ENCODE results near the gene DNMT3B.
"Not testable (repeated sequence)": the region's sequence is repeated elsewhere in the genome, so short reads cannot be mapped to it uniquely, and the experiment has no call there.

DNMT3B gene

GRCh38 chr20:32792316-32792715, 30.1 kb downstream of the DNMT3B start:
- no peak for FAIRE-seq

GRCh38 chr20:32792731-32793458, 30.7 kb downstream of the DNMT3B start:
- no peak for FAIRE-seq

DNA sequence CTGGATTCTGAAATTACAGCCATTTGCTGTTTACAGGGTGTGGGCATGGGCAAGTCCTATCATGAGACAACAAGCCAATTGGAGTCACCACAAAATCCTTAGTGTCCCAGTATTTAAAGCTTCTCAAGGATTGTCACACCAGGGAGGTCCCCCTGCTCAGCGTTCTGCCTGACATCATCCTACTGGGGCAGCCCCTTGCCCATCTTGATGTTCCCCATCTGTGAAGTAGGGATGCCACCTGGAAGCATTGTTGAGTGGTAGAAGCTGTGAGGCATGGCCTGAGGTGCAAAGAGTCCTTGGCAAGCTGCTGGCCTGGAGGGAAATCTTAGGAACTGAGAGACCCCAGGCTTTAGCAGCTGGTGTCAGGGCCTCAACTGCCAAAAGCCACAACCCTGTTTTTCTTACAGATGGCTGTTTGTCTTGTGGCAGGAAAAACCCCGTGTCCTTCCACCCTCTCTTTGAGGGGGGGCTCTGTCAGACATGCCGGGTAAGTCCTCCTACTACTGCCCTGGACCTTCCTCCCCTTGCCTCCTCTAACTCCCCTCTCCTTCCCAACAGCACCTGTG, 34.3 kb downstream of the DNMT3B start:
- FAIRE-seq, result no peak

- FAIRE-seq, result no peak
Measured at GRCh38 chr20:32796981-32797451, 34.8 kb downstream of the DNMT3B start.

GRCh38 chr20:32797571-32797970, 35.4 kb downstream of the DNMT3B start:
- not testable (repeated sequence) for FAIRE-seq

DNA sequence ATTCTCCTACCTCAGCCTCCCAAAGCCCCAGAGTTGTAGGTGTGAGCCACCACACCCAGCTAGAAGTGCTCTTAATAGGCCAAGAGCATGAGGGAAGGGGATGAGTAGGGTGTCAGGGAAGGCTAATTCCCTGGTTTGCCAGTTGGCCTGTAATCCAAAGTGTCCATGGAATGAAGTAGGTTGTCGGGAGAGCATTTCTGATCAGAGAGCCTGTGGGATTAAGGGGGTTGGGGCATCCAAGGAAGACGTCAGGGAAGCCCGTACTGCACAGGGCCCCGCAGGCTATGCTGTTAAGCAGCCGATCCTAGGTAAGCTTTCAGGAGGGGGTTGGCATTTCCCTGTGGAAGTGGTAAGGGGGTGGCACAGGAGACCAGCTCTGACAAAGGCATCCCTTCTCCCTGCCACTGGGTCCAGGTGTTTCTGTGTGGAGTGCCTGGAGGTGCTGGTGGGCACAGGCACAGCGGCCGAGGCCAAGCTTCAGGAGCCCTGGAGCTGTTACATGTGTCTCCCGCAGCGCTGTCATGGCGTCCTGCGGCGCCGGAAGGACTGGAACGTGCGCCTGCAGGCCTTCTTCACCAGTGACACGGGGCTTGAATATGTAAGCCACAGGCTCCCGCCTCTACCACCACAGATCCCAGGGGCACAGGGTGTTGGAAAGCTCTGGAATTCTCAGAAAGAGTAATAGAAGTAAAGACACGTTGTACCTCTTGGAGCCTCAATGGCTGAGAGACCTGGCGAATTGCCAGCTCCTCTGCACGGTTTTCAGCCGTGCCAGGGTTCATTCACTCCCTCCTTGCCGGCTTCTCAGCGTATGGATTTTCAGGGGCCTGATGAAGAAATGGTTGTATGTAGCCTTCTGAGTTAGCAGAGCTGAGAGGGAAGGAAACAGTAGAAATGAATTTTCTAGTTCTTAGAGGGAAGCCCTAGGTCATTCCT, 36.1 kb downstream of the DNMT3B start:
- FAIRE-seq, result no peak

GRCh38 chr20:32803092-32803491, 40.9 kb downstream of the DNMT3B start:
- FAIRE-seq, result no peak

DNA sequence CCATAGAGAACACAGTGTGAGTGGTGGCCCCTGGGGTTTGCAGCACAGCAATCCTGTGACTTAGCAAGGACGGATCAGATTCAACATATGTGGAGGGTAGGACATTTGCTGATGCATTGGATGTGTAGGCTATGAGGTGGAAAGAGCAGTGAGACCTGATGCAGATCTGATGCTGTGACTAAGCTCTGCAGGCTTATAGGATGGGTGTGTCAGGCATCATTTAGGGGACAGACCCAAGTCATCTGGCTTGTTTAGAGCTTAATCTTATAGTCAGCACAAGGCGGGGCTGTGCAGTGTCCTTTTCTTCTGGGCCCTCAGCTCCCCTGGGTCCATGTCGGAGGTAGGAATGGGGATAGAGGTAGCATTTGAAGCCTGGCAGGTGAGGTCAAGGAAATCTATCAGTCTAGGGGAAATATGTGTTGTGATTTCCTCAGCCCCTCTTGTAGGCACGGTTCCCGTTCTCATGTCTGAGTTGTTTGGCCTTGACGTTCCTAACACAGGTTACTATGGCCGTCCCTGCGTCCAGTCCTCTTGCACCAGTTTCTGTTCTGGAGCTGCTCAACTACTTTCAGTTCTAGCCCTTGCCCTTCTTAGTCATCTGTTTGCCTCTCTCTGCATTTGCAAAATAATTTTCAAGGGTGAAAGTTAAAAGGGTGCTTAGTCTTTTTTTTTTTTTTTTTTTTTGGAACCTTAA, 42.0 kb downstream of the DNMT3B start:
- FAIRE-seq, result no peak

DNA sequence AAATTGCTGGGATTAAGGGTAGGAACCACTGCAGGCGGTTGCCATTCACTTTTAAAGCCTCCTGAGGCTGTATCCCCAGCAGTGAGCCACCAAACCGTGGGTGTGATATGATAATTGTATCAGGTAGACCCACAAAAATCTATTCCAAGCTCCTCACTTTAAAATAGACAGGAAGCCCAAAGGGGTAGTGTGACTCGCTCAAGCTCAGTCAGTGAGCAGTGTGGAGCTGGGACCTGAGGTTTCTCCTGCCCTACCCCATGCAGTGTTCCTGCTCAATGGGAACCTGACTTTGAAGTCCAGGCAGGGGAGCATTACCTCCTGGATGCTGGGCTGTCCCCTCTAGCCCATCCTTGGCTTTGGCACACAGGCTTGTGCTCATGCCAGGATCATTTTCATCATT, 42.6 kb downstream of the DNMT3B start:
- no peak for FAIRE-seq

- FAIRE-seq, result no peak
Measured at GRCh38 chr20:32805721-32806120, 43.5 kb downstream of the DNMT3B start.

- FAIRE-seq, result no peak
Measured at GRCh38 chr20:32806356-32806755, 44.2 kb downstream of the DNMT3B start.

DNA sequence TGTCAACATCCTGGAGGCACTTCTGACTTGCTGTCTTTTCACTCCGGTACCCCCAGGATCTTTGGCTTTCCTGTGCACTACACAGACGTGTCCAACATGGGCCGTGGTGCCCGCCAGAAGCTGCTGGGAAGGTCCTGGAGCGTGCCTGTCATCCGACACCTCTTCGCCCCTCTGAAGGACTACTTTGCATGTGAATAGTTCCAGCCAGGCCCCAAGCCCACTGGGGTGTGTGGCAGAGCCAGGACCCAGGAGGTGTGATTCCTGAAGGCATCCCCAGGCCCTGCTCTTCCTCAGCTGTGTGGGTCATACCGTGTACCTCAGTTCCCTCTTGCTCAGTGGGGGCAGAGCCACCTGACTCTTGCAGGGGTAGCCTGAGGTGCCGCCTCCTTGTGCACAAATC, 45.5 kb downstream of the DNMT3B start:
- FAIRE-seq, result no peak

DNA sequence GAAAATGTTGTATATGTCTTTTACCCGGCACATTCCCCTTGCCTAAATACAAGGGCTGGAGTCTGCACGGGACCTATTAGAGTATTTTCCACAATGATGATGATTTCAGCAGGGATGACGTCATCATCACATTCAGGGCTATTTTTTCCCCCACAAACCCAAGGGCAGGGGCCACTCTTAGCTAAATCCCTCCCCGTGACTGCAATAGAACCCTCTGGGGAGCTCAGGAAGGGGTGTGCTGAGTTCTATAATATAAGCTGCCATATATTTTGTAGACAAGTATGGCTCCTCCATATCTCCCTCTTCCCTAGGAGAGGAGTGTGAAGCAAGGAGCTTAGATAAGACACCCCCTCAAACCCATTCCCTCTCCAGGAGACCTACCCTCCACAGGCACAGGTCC, 46.3 kb downstream of the DNMT3B start:
- FAIRE-seq, result no peak

DNA sequence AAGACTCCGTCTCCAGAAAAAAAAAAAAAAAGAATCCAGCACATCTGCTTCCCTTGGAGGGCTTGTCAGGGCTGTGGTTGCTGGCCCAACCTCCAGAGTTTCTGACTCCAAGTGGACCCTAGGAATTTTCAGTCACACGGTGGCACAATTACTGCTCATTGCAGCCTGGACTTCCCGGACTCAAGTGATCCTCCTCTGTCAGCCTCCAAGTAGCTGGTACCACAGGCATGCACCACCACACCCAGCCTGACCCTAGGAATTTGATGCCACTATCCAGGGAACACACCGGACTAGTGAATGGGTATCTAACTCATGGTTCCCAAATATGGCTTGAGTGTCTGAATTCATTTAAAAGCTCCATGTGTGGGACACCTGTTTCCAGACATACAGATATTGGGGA, 47.7 kb downstream of the DNMT3B start:
- no peak for FAIRE-seq

DNA sequence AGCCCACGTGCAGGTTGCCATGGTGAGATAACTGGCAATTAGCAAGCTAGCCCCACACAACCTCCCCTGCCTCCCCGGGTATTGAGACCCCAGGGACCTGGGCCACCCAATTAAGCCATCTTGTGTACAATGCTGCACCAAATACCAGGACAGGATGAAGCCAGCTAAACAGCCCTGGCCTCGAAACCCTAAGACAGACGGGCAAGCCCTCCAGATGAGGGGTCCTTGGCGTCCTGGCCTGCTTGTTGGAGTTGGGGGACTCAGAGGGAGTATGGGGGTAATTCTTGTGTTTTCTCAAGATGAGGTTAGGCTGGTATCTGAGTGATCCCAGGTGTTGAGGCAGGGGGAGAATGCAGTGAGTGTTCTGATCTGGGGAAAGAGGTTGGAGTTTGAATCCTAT, 48.8 kb downstream of the DNMT3B start:
- no peak for FAIRE-seq

GRCh38 chr20:32811886-32812285, 49.7 kb downstream of the DNMT3B start:
- no peak for FAIRE-seq

DNA sequence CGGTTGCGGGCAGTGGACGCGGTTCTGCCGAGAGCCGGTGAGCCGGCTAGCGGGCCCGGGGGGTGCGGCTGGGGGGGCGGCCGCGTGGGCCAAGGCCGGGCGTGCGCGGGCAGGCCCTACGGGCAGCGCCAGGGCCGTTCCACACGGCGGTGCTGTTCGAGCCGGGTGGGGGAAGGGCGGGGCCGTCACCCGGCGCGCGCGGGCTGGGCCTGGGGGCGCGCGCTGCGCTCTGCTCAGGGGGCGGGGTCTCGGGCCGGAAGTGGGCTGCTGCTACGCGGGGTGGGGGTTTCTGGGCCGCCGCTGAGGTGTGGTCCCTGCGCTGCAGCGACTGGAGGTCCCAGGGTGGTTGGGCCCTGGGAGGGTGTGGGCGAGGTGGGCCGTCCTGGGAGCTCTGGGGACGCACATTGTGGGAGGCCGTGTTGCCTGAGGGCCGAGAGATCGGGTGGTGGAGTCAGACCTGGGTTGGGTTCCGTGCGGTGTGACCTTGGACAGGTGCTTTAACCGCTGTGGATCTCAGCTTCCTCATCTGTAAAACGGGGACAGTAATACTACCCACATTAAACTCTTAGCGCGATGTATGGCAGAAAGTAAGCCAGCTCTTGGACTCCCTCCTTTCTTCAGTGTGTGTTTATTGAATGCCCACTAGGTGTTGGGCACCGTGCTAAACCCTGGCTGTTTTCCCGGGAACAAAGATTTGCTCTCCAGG, 58.0 kb downstream of the DNMT3B start:
- FAIRE-seq, result no peak

DNA sequence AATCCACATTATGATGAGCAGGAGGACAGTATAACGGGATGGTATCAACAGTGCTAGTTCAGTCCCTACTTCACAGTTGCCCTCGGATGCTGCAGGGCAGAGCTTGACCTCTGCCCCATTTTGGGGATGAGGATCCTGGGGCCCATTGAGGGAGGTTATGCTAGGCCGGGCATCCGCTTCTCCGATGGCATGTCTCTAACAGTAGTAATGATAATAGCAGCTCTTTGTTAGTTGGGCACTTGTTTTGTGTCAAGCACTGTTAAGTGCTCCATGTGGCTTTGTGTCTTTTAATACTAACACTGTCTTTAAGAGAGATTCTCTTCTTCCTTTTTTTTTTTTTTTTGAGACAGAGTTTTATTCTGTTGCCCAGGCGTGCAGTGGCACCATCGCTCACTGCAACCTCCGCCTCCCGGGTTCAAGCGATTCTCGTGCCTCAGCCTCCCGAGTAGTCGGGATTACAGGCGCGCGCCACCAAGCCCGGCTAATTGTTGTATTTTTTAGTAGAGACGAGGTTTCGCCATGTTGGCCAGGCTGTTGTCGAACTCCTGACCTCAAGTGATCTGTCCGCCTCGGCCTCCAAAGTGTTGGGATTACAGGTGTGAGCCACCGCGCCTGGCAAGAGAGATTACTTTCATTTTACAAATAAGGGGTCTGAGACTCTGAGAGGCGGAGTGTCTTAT, 58.7 kb downstream of the DNMT3B start:
- no peak for FAIRE-seq

- no peak for FAIRE-seq
Measured at GRCh38 chr20:32822225-32822624, 60.0 kb downstream of the DNMT3B start.

GRCh38 chr20:32823078-32823477, 60.9 kb downstream of the DNMT3B start:
- FAIRE-seq, result no peak

DNA sequence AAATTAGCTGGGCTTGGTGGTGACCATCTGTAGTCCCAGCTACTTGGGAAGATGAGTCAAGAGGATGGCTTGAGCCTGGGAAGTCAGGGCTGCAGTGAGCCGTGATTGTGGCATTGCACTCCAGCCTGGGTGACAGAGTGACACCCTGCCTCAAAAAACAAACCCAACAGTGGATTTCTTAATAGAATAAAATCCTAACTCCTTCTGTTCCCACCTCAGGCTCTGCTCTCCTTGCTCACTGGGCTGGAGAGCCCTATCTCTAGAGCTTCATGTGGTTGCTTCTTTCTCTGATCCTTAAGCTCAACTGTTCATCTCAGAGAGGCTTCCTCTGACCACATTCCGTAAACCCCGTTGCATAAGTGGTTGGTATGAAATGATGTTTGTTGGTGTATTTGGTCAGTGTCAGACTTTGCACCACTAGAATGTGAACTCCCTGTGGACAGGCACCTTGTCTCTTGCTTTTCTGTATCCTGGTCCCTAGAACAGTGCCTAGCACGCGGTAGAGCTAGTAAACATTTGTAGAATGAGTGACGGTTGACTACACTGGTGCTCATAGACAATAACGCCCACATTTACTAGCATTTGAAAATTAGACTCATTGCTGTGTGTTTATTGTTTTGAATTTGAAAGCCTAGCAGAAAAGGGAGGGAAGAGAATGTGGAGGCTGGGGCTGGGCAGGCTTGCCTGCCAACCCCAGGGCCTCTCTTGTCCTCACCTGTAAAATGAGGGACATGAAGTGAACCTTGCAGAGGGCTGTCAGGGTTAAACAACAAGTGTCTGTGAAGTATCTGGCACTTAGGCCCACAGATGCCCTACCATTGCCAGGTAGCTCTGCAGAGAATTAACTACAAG, 61.8 kb downstream of the DNMT3B start:
- no peak for FAIRE-seq
